ENCODE results near the gene HTR3E. TPM values are rescaled to one million over a fixed set of nuclear protein-coding genes. Genes with fewer than 3 reads are reported as not detected.

The HTR3E gene
- total RNA-seq, 1 donor from 2014 or later = not detected

GRCh38 chr3:184082034-184082433, 14.8 kb upstream of the HTR3E start:
- no peaks in the 10 kb centered on the region for H3K27me3 ChIP-seq
- TF ChIP-seq, protein P1, sequence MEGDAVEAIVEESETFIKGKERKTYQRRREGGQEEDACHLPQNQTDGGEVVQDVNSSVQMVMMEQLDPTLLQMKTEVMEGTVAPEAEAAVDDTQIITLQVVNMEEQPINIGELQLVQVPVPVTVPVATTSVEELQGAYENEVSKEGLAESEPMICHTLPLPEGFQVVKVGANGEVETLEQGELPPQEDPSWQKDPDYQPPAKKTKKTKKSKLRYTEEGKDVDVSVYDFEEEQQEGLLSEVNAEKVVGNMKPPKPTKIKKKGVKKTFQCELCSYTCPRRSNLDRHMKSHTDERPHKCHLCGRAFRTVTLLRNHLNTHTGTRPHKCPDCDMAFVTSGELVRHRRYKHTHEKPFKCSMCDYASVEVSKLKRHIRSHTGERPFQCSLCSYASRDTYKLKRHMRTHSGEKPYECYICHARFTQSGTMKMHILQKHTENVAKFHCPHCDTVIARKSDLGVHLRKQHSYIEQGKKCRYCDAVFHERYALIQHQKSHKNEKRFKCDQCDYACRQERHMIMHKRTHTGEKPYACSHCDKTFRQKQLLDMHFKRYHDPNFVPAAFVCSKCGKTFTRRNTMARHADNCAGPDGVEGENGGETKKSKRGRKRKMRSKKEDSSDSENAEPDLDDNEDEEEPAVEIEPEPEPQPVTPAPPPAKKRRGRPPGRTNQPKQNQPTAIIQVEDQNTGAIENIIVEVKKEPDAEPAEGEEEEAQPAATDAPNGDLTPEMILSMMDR (IDR thresholded peaks at IDR 0.05) = no peak
- no peaks in the 10 kb centered on the region for H3K36me3 ChIP-seq
- H3K4me1 ChIP-seq = no peaks in the 10 kb centered on the region
- no peak for DNase-seq (ENCODE audit: extremely low spot score in 2 of 2)
- intact Hi-C loops (cut with DNase I) = no loop called here
- H3K4me3 ChIP-seq = no peak overlapping the region
- H3K27ac ChIP-seq = no peak overlapping the region
- H3K9me3 ChIP-seq = no peaks in the 10 kb centered on the region

- Histone ChIP-seq H3K27me3 (no peaks in the 10 kb centered on the region), H3K27ac (no peak overlapping the region), H3K9me3 (no peaks in the 10 kb centered on the region)
These were observed 14.4 kb upstream of the HTR3E start for GRCh38 chr3:184082465-184082864.

DNA sequence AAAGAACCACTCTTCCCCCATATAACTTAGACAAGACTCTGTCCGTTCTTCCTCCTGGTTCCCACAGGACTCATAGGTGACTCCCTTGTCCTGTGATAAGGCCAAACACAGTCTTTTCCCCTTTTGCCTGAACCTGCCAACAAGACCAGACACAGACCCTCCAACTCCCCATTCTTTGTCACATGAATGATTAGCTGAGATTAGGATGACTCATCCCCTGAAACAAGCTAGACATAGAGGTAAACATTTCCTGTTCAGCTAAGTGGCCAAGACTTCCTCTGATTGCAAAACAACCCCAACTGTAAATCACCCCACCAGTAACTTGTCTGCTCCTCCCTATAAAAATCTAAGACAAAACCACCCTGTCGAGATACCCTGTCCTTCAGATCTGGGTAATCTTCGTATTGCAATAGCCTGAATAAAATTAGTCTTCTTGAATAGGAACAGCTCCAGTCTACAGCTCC, 11.4 kb upstream of the HTR3E start:
- Histone ChIP-seq H3K36me3 (no peaks in the 10 kb centered on the region), H3K9me3 (no peaks in the 10 kb centered on the region), H3K27me3 (no peaks in the 10 kb centered on the region), H3K4me1 (no peaks in the 10 kb centered on the region), H3K4me3 (no peak overlapping the region), H3K27ac (no peak overlapping the region)
- intact Hi-C loops (cut with DNase I) = no loop called here
- TF ChIP-seq POLR2A (IDR thresholded peaks at IDR 0.05) (no peak), POLR2AphosphoS5 (IDR thresholded peaks at IDR 0.05; ENCODE audit: insufficient read depth in 1 of 2, low read depth in 1 of 2) (no peak)
- TF ChIP-seq, protein P1 (IDR thresholded peaks at IDR 0.05) = no peak
- no peak for DNase-seq (ENCODE audit: extremely low spot score in 2 of 2)

More at GRCh38 chr3:184082465-184082864, 14.4 kb upstream of the HTR3E start:
- intact Hi-C loops (cut with DNase I) = no loop called here
- DNase-seq (ENCODE audit: extremely low spot score in 2 of 2) = no peak
- no peak overlapping the region for H3K4me3 ChIP-seq
- no peak for TF ChIP-seq POLR2A (IDR thresholded peaks at IDR 0.05)
- TF ChIP-seq POLR2AphosphoS5 (IDR thresholded peaks at IDR 0.05; ENCODE audit: insufficient read depth in 1 of 2, low read depth in 1 of 2) = no peak
- TF ChIP-seq, protein P1 (IDR thresholded peaks at IDR 0.05) = no peak
- H3K36me3 ChIP-seq = no peaks in the 10 kb centered on the region
- H3K4me1 ChIP-seq = no peaks in the 10 kb centered on the region

GRCh38 chr3:184092199-184092598, 4.7 kb upstream of the HTR3E start:
- DNase-seq (ENCODE audit: extremely low spot score in 2 of 2) = no peak
- Histone ChIP-seq H3K27me3 (no peaks in the 10 kb centered on the region), H3K9me3 (peaks cover 5% of the 10 kb centered on the region), H3K27ac (no peak overlapping the region), H3K36me3 (no peaks in the 10 kb centered on the region), H3K4me1 (no peaks in the 10 kb centered on the region), H3K4me3 (no peak overlapping the region)
- TF ChIP-seq POLR2A (IDR thresholded peaks at IDR 0.05) (no peak), POLR2AphosphoS5 (IDR thresholded peaks at IDR 0.05; ENCODE audit: insufficient read depth in 1 of 2, low read depth in 1 of 2) (no peak)
- TF ChIP-seq, protein P1 (IDR thresholded peaks at IDR 0.05) = no peak
- intact Hi-C loops (cut with DNase I) = no loop called here

DNA sequence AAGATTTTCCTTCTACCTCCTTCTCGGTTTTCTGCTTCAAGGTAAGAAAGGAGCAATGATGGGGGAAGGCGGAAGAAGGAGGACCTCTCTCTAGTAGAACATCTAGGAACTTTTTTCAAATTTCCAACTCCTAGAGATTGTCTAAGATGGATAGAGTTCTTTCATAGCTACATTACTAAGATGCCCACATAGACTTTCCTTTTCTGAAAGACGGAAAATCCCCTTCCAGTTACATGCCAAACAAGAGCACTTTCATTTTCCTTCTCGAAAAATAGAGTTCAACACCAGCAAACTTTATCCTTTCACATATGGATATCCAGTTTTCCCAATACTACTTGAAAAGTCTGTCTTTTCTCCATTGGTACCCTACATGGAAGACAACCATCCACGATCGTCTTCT, 692 bp downstream of the HTR3E start:
- no peaks in the 10 kb centered on the region for H3K4me1 ChIP-seq
- intact Hi-C loops (cut with DNase I) = no loop called here

More for the DNA sequence above, 692 bp downstream of the HTR3E start:
- peaks cover 3% of the 10 kb centered on the region for H3K9me3 ChIP-seq
- no peak overlapping the region for H3K27ac ChIP-seq
- H3K4me3 ChIP-seq = no peak overlapping the region
- no peak for TF ChIP-seq POLR2AphosphoS5 (IDR thresholded peaks at IDR 0.05; ENCODE audit: insufficient read depth in 1 of 2, low read depth in 1 of 2)
- TF ChIP-seq, protein P1 (IDR thresholded peaks at IDR 0.05) = no peak
- TF ChIP-seq POLR2A (IDR thresholded peaks at IDR 0.05) = no peak
- no peaks in the 10 kb centered on the region for H3K36me3 ChIP-seq
- no peak for DNase-seq (ENCODE audit: extremely low spot score in 2 of 2)
- no peaks in the 10 kb centered on the region for H3K27me3 ChIP-seq

All from vagina (tissue), 2 donors.